Measurements from ENCODE around the gene CRB3. TPM values are rescaled to one million over a fixed set of nuclear protein-coding genes. Genes with fewer than 3 reads are reported as not detected.

The CRB3 gene
- total and polyA plus RNA-seq, 8 donors: 14.9 to 78.8 (median 17.9) TPM

DNA sequence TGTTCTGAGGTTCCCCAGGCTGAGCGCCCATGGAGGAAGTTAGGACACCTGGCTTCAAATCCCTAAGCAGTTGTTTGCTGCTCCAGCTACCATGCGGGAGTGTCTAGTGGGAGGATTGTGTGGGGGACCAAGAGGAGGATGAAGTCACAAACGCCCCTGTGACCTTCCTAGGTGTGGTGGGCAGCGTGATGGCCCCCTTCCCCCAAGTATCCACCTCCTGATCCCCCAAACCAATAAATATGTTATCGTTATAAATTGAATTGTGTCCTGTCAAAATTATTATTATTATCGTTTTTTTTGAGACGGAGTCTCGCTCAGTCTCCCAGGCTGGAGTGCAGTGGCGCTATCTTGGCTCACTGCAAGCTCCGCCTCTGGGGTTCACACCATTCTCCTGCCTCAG lies 30.4 kb upstream of the CRB3 start, which contains the start of gene SLC25A41:
Gene SLC25A41 (minus strand): TSS at position 101 of the 400 bp plus-strand sequence. CDS start 70 bp downstream, at position 31.
- no peaks in the 10 kb centered on the region for H3K36me3 ChIP-seq

DNA sequence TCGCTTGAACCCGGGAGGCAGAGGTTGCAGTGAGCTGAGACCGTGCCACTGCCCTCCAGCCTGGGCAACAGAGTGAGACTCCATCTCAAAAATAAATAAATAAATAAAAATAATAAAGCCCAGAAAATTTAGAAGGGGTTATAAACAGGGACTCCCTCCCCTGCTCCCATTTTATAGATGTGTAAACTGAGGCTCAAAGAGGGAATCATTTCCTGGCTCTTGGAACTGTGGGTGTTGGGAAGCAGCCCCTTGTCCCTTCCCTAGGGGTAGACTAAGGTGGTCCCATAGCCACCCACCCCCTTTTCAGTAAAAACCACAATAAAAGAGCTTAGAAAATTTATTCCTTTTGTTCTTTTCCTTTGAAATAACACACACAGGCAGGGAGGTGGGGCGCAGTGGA lies 24.3 kb upstream of the CRB3 start:
- intact Hi-C loops (cut with DNase I): no loop called here
- no peaks in the 10 kb centered on the region for H3K4me1 ChIP-seq

More for the DNA sequence above, 30.4 kb upstream of the CRB3 start, which contains the start of gene SLC25A41:
- H3K4me3 ChIP-seq: no peak within 1 kb of the TSS
- H3K4me1 ChIP-seq: no peaks in the 10 kb centered on the region
- TF ChIP-seq, protein P1, sequence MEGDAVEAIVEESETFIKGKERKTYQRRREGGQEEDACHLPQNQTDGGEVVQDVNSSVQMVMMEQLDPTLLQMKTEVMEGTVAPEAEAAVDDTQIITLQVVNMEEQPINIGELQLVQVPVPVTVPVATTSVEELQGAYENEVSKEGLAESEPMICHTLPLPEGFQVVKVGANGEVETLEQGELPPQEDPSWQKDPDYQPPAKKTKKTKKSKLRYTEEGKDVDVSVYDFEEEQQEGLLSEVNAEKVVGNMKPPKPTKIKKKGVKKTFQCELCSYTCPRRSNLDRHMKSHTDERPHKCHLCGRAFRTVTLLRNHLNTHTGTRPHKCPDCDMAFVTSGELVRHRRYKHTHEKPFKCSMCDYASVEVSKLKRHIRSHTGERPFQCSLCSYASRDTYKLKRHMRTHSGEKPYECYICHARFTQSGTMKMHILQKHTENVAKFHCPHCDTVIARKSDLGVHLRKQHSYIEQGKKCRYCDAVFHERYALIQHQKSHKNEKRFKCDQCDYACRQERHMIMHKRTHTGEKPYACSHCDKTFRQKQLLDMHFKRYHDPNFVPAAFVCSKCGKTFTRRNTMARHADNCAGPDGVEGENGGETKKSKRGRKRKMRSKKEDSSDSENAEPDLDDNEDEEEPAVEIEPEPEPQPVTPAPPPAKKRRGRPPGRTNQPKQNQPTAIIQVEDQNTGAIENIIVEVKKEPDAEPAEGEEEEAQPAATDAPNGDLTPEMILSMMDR (IDR thresholded peaks at IDR 0.05): no peak
- no peak for DNase-seq
- no peak for ATAC-seq
- intact Hi-C loops (cut with DNase I): no loop called here
- no peaks in the 10 kb centered on the region for H3K27me3 ChIP-seq
- no peak within 1 kb of the TSS for H3K27ac ChIP-seq
- no peaks in the 10 kb centered on the region for H3K9me3 ChIP-seq

DNA sequence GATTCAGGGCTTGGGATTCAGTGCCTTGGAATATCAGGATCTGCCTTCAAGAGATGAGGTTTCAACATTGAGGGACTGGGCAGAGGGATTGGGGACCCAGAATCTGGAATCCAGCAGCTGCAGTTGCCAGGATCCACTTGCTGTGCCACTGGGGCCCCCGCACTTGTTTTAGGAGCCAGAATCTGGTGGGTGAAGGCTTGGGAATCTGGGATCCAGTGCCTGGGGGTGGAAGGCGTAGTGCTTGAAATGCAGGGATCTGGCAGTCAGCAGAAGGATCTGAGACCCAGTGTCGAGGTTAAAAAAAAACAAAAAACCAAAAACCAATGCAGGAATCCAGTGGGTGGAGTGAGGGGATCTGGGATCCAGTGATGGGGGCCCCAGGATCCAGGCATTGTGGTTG lies 23.2 kb upstream of the CRB3 start:
- DNase-seq (no peak), ATAC-seq (no peak)
- H3K27me3 ChIP-seq: no peaks in the 10 kb centered on the region
- H3K36me3 ChIP-seq: no peaks in the 10 kb centered on the region
- no peak overlapping the region for H3K27ac ChIP-seq
- TF ChIP-seq, protein P1 (IDR thresholded peaks at IDR 0.05): no peak
- H3K4me3 ChIP-seq: no peak overlapping the region
- H3K9me3 ChIP-seq: no peaks in the 10 kb centered on the region
- H3K4me1 ChIP-seq: no peaks in the 10 kb centered on the region
- intact Hi-C loops (cut with DNase I): no loop called here

More for the DNA sequence above, 24.3 kb upstream of the CRB3 start:
- H3K4me3 ChIP-seq: no peak overlapping the region
- no peaks in the 10 kb centered on the region for H3K9me3 ChIP-seq
- DNase-seq (no peak), ATAC-seq (no peak)
- H3K36me3 ChIP-seq: no peaks in the 10 kb centered on the region
- TF ChIP-seq, protein P1 (IDR thresholded peaks at IDR 0.05): no peak
- no peak overlapping the region for H3K27ac ChIP-seq
- no peaks in the 10 kb centered on the region for H3K27me3 ChIP-seq

DNA sequence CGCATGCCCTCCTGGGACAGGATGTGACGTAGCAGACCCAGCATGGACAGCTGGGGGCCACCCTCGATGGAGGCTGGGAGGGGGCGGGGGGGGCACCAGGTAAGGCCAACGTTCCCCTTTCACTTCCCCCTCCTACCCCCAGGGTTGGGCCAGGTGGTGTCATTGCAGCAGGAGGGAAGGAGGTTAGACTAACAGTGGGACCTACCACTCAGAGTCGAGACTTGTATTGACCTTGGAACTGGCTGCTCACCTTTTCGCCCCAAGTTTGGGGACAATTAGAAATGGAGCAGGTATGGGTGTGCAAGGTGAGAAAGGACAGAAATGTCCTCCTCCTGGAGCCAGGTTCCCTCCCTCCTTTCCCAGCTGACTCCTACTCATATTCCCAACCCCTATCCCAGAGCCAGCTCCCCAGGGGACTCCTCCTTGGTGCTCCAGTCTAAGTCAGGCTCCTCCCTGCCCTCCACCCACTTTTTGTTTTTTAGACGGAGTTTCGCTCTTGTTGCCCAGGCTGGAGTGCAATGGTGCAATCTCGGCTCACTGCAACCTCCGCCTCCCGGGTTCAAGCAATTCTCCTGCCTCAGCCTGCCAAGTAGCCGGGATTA lies 21.9 kb upstream of the CRB3 start:
- Histone ChIP-seq H3K27me3 (no peaks in the 10 kb centered on the region), H3K27ac (no peak overlapping the region), H3K9me3 (no peaks in the 10 kb centered on the region), H3K36me3 (no peaks in the 10 kb centered on the region), H3K4me1 (no peaks in the 10 kb centered on the region), H3K4me3 (no peak overlapping the region)
- intact Hi-C loops (cut with DNase I): no loop called here
- TF ChIP-seq, protein P1 (IDR thresholded peaks at IDR 0.05): no peak
- ATAC-seq (no peak), DNase-seq (no peak)

DNA sequence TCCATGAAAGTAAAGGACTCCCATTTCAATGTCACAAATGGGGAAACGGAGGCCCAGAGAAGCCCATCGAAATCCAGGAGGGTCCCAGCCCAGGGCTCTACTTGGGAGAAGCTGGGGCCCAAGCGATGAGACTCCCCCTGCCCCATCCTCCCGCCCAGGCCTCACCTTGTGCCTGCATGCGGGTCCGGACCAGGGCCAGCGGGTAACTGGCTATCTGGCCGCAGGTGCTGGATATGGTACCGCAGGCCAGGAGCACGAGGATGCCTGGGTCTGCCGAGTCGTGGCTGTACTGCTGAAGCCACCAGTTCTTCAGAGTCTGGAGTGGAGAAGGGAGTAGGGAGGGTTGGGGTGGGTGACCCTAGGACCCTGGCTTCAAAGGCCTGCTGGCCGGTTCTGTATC lies 20.1 kb upstream of the CRB3 start:
- no peak for DNase-seq
- Histone ChIP-seq H3K9me3 (no peaks in the 10 kb centered on the region), H3K27me3 (no peaks in the 10 kb centered on the region), H3K4me1 (no peaks in the 10 kb centered on the region), H3K4me3 (no peak overlapping the region), H3K36me3 (no peaks in the 10 kb centered on the region), H3K27ac (no peak overlapping the region)
- TF ChIP-seq, protein P1 (IDR thresholded peaks at IDR 0.05): no peak
- intact Hi-C loops (cut with DNase I): no loop called here
- no peak for ATAC-seq

Measured in left lung (tissue), 10 donors.